ENCODE data around the gene CDX1. TPM values are rescaled to one million over a fixed set of nuclear protein-coding genes. Genes with fewer than 3 reads are reported as not detected.

The CDX1 gene
- total RNA-seq, 1 experiment from 2014 or later: not detected

- H3K27me3 ChIP-seq (ENCODE audit: low read length): no peaks in the 10 kb centered on the region
- intact Hi-C loops (cut with micrococcal nuclease): no loop called here
- no TSS peak for BruUV-seq (replicated peaks)
- H3K36me3 ChIP-seq (ENCODE audit: low read depth, low read length): no peaks in the 10 kb centered on the region
- POLR2A ChIA-PET (ENCODE audit: unreplicated experiment): no interaction called here
- TF ChIP-seq EZH2 (IDR thresholded peaks at IDR 0.05; ENCODE audit: low read length, unreplicated experiment) (no peak), CTCF (conservative IDR thresholded peaks at IDR 0.05; ENCODE audit: low read depth, low read length) (no peak), EZH2phosphoT487 (IDR thresholded peaks at IDR 0.05; ENCODE audit: borderline replicate concordance, low read length) (no peak)
- no peaks in the 10 kb centered on the region for H3F3A ChIP-seq (ENCODE audit: low read length, unreplicated experiment)
- ATAC-seq (no peak), DNase-seq (no peak)
- no peaks in the 10 kb centered on the region for H3K79me2 ChIP-seq (ENCODE audit: low read length)
- H2AFZ ChIP-seq (ENCODE audit: low read length): no peak overlapping the region
- CTCF ChIA-PET: interaction anchor here (0.5 kb wide), 1 partner anchor 66 kb away, joined by 3 read pairs; no protein-coding TSS in a partner anchor
- H3K9me3 ChIP-seq (ENCODE audit: low read length): no peaks in the 10 kb centered on the region
- no peak overlapping the region for H3K9ac ChIP-seq (ENCODE audit: low read length)
- H3K4me1 ChIP-seq (ENCODE audit: insufficient read depth, low read length): no peaks in the 10 kb centered on the region
- no peaks in the 10 kb centered on the region for H4K20me1 ChIP-seq (ENCODE audit: low read length)
- H3K4me3 ChIP-seq (ENCODE audit: low read length): no peak overlapping the region
- no peaks in the 10 kb centered on the region for H3K9me2 ChIP-seq (replicated peaks; ENCODE audit: low read length)
- H3K4me2 ChIP-seq (ENCODE audit: low read length): no peak overlapping the region
- no peak overlapping the region for H3K27ac ChIP-seq (ENCODE audit: low read length)
Observed at GRCh38 chr5:150152636-150153462, 13.7 kb upstream of the CDX1 start.

GRCh38 chr5:150153483-150153882 is 13.1 kb upstream of the CDX1 start:
- ChIA-PET CTCF (interaction anchor here (0.5 kb wide), 1 partner anchor 66 kb away, joined by 3 read pairs; no protein-coding TSS in a partner anchor), POLR2A (ENCODE audit: unreplicated experiment) (no interaction called here)

More at GRCh38 chr5:150153483-150153882, 13.1 kb upstream of the CDX1 start:
- intact Hi-C loops (cut with micrococcal nuclease): no loop called here
- H3K9me3 ChIP-seq (ENCODE audit: low read length): no peaks in the 10 kb centered on the region
- no peak for ATAC-seq
- no peaks in the 10 kb centered on the region for H3K27me3 ChIP-seq (ENCODE audit: low read length)
- H3K27ac ChIP-seq (ENCODE audit: low read length): no peak overlapping the region
- H3F3A ChIP-seq (ENCODE audit: low read length, unreplicated experiment): no peaks in the 10 kb centered on the region
- DNase-seq: no peak
- H4K20me1 ChIP-seq (ENCODE audit: low read length): no peaks in the 10 kb centered on the region
- no peak overlapping the region for H3K9ac ChIP-seq (ENCODE audit: low read length)
- no peaks in the 10 kb centered on the region for H3K9me2 ChIP-seq (replicated peaks; ENCODE audit: low read length)
- no peaks in the 10 kb centered on the region for H3K4me1 ChIP-seq (ENCODE audit: insufficient read depth, low read length)
- H3K4me2 ChIP-seq (ENCODE audit: low read length): no peak overlapping the region
- BruUV-seq (replicated peaks): no TSS peak
- no peak for TF ChIP-seq EZH2 (IDR thresholded peaks at IDR 0.05; ENCODE audit: low read length, unreplicated experiment)
- TF ChIP-seq EZH2phosphoT487 (IDR thresholded peaks at IDR 0.05; ENCODE audit: borderline replicate concordance, low read length): no peak
- no peak for TF ChIP-seq CTCF (conservative IDR thresholded peaks at IDR 0.05; ENCODE audit: low read depth, low read length)
- H2AFZ ChIP-seq (ENCODE audit: low read length): no peak overlapping the region
- H3K36me3 ChIP-seq (ENCODE audit: low read depth, low read length): no peaks in the 10 kb centered on the region
- H3K79me2 ChIP-seq (ENCODE audit: low read length): no peaks in the 10 kb centered on the region
- no peak overlapping the region for H3K4me3 ChIP-seq (ENCODE audit: low read length)
